PC-9 (cell line): Measurements from ENCODE around the gene EDRF1. TPM values are rescaled to one million over a fixed set of nuclear protein-coding genes. Genes with fewer than 3 reads are reported as not detected.

Experiments used
- BruUV-seq: library from RNA; stranded (reverse); fragments of 400-500 nt; replicated peaks from 2 replicates; lab custom pipeline; 2021; lab: Mats Ljungman, UMichigan
- CTCF ChIA-PET: fragments of 300-600 bp; sonication (Branson Sonifier 250); formaldehyde crosslinking; loops from one replicate; lab custom pipeline; 2022; ENCODE audit warnings: antibody characterized with exemption; lab: Charles Lee
- POLR2A ChIA-PET: fragments of 300-600 bp; sonication (Branson Sonifier 250); formaldehyde crosslinking; loops from one replicate; lab custom pipeline; 2022; ENCODE audit warnings: antibody characterized with exemption; ENCODE audit not compliant: unreplicated experiment; lab: Charles Lee
- DNase-seq, 2 experiments: peaks; one replicate each; pipeline versions ENCODE4 v3.0.0 to v3.0.0-alpha.2; 2015 to 2022; ENCODE audit warnings: mixed read lengths in 1 of 2
- H2AFZ ChIP-seq: fragments of 200-600 bp; sonication (generic); 2 replicates; pipeline ENCODE4 v1.8.1; 2017; ENCODE audit warnings: antibody characterized with exemption
- H3F3A ChIP-seq: fragments of 200-600 bp; sonication (generic); 2 replicates; pipeline ENCODE4 v1.8.1; 2017; ENCODE audit warnings: antibody characterized with exemption, mild to moderate bottlenecking, low read depth; ENCODE audit not compliant: insufficient read depth
- H3K27ac ChIP-seq: fragments of 200-600 bp; sonication (generic); 2 replicates; pipeline ENCODE4 v1.6.1; 2016; ENCODE audit warnings: mixed run types
- H3K27me3 ChIP-seq: fragments of 200-600 bp; sonication (generic); 2 replicates; pipeline ENCODE4 v1.6.1; 2016; ENCODE audit warnings: low read depth, mixed run types; ENCODE audit not compliant: insufficient read depth
- H3K36me3 ChIP-seq: fragments of 200-600 bp; sonication (generic); 2 replicates; pipeline ENCODE4 v1.6.1; 2016; ENCODE audit warnings: low read depth, mixed run types
- H3K4me1 ChIP-seq: fragments of 200-600 bp; sonication (generic); replicated peaks from 2 replicates; pipeline ENCODE4 v1.6.1; 2016; ENCODE audit warnings: mixed run types; ENCODE audit not compliant: insufficient read depth
- H3K4me2 ChIP-seq: fragments of 200-600 bp; sonication (generic); 2 replicates; pipeline ENCODE4 v1.6.1; 2017; ENCODE audit warnings: mixed run types
- H3K4me3 ChIP-seq: fragments of 200-600 bp; sonication (generic); 2 replicates; pipeline ENCODE4 v1.6.1; 2016; ENCODE audit warnings: mixed run types
- H3K79me2 ChIP-seq: fragments of 200-600 bp; sonication (generic); 2 replicates; pipeline ENCODE4 v1.6.1; 2017; ENCODE audit warnings: low read depth, mixed run types
- H3K9me2 ChIP-seq: fragments of 200-600 bp; sonication (generic); 2 replicates; pipeline ENCODE4 v1.8.1; 2017; ENCODE audit warnings: mild to moderate bottlenecking; ENCODE audit not compliant: insufficient read depth
- H3K9me3 ChIP-seq: fragments of 200-600 bp; sonication (generic); 2 replicates; pipeline ENCODE4 v1.8.1; 2016; ENCODE audit warnings: low read depth; ENCODE audit not compliant: insufficient read depth
- H4K20me1 ChIP-seq: fragments of 200-600 bp; sonication (generic); 2 replicates; pipeline ENCODE4 v1.8.1; 2017; ENCODE audit not compliant: insufficient read depth
- CTCF ChIP-seq: fragments of 200-600 bp; sonication (generic); conservative IDR thresholded peaks from 2 replicates; pipeline ENCODE4 v1.6.1; 2017; ENCODE audit warnings: mixed run types, antibody characterized with exemption, mild to moderate bottlenecking, moderate library complexity
- EZH2 ChIP-seq: fragments of 200-600 bp; sonication (generic); IDR thresholded peaks from 2 replicates; pipeline ENCODE4 v1.8.0; 2017; ENCODE audit warnings: antibody characterized with exemption, low read depth
- intact Hi-C: fragments of 100-400 bp; cut with micrococcal nuclease; formaldehyde crosslinking; loops from one replicate; pipeline ENCODE4 v1.10.0; 2022; ENCODE audit not compliant: unreplicated experiment
- total RNA-seq: library from RNA; stranded (reverse); gene quantifications from 2 replicates; pipeline ENCODE4 v1.2.3, GENCODE V29; 2021

Gene EDRF1
- total RNA-seq, 1 experiment from 2014 or later, result 21.7 TPM

GRCh38 chr10:125727436-125727835 lies 7.9 kb downstream of the EDRF1 start:
- no peak for DNase-seq
- H2AFZ ChIP-seq, result no peak overlapping the region
- H3K4me3 ChIP-seq, result no peak overlapping the region
- H3K4me2 ChIP-seq, result no peak overlapping the region
- ChIA-PET POLR2A (no interaction called here), CTCF (no interaction called here)
- no peaks in the 10 kb centered on the region for H3K27me3 ChIP-seq
- BruUV-seq, result no TSS peak
- no peak overlapping the region for H3K27ac ChIP-seq
- no peaks in the 10 kb centered on the region for H3K4me1 ChIP-seq
- TF ChIP-seq EZH2 (no peak), CTCF (no peak)
- no peaks in the 10 kb centered on the region for H3K9me3 ChIP-seq
- H3K36me3 ChIP-seq, result peaks cover 42% of the 10 kb centered on the region
- intact Hi-C loops, result no loop called here
- 0 out of 2 replicates have a peak, but pooled peaks cover 7% of the 10 kb centered on the region for H3K79me2 ChIP-seq
- H3F3A ChIP-seq, result no peaks in the 10 kb centered on the region
- no peaks in the 10 kb centered on the region for H4K20me1 ChIP-seq
- no peaks in the 10 kb centered on the region for H3K9me2 ChIP-seq

- H3K9me3 ChIP-seq, result no peaks in the 10 kb centered on the region
- H3K4me1 ChIP-seq, result no peaks in the 10 kb centered on the region
- H4K20me1 ChIP-seq, result no peaks in the 10 kb centered on the region; the same call in 1 of the 2 replicates
- H3K27ac ChIP-seq, result no peak overlapping the region
- no peak overlapping the region for H3K4me2 ChIP-seq
- H3K27me3 ChIP-seq, result no peaks in the 10 kb centered on the region
- ChIA-PET CTCF (no interaction called here), POLR2A (no interaction called here)
- intact Hi-C loops, result no loop called here
- no peak overlapping the region for H3K4me3 ChIP-seq
- no peaks in the 10 kb centered on the region for H3K79me2 ChIP-seq
- no peak overlapping the region for H2AFZ ChIP-seq
- TF ChIP-seq EZH2 (no peak), CTCF (no peak)
- no peaks in the 10 kb centered on the region for H3F3A ChIP-seq
- peaks cover 30% of the 10 kb centered on the region for H3K36me3 ChIP-seq
- no peak for DNase-seq
- no peaks in the 10 kb centered on the region for H3K9me2 ChIP-seq
- BruUV-seq, result no TSS peak
Observed at GRCh38 chr10:125734148-125734547, 14.6 kb downstream of the EDRF1 start.

GRCh38 chr10:125734823-125735222 lies 15.3 kb downstream of the EDRF1 start:
- no peaks in the 10 kb centered on the region for H3K27me3 ChIP-seq
- H3K9me2 ChIP-seq, result no peaks in the 10 kb centered on the region
- H2AFZ ChIP-seq, result no peak overlapping the region
- H3K79me2 ChIP-seq, result no peaks in the 10 kb centered on the region
- DNase-seq, result no peak
- H3K9me3 ChIP-seq, result no peaks in the 10 kb centered on the region
- TF ChIP-seq CTCF, result peak; percentile 24; the same call in 1 of the 2 replicates
- no peak for TF ChIP-seq EZH2
- no peak overlapping the region for H3K4me2 ChIP-seq
- no peaks in the 10 kb centered on the region for H3F3A ChIP-seq
- POLR2A ChIA-PET, result no interaction called here
- CTCF ChIA-PET, result no interaction called here
- no peak overlapping the region for H3K4me3 ChIP-seq
- no TSS peak for BruUV-seq
- H3K36me3 ChIP-seq, result peaks cover 25% of the 10 kb centered on the region
- no peaks in the 10 kb centered on the region; the same call in 1 of the 2 replicates for H4K20me1 ChIP-seq
- H3K4me1 ChIP-seq, result no peaks in the 10 kb centered on the region
- H3K27ac ChIP-seq, result no peak overlapping the region
- intact Hi-C loops, result no loop called here
